Measurements from ENCODE around the gene TRAPPC1.

TRAPPC1 gene

DNA sequence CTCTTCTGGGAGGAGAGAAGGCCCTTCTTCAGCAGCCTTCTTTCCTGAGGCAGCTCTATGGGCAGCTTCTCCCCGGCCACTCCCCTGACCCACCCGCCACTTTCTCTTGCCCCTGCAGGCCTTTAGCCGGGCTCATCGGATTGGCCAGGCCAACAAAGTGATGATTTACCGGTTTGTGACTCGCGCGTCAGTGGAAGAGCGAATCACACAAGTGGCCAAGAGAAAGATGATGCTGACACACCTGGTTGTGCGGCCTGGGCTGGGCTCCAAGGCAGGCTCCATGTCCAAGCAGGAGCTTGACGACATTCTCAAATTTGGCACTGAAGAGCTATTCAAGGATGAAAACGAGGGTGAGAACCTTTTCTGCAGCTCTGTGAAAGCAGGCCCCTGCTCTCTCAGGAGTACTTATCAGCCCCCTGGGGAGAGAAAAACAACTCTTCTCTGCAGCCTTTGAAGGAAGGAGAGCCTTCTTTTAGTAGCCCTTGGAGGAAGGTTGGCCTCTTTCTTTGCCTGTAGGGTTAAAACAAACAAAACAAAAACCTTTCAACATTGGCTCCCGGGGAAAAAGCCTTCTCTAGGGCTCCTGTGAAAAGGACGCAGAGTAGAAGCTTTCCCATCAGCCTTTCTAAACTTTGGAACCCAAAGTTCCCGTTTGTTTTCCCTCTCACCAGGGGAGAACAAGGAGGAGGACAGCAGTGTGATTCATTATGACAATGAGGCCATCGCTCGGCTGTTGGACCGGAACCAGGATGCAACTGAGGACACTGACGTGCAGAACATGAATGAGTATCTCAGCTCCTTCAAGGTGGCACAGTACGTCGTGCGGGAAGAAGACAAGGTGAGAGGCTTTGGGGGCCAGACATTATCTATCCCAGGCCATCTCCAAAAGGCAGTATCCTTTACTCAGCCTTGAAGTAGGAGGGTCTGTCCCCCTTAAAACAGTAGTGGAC is 28.3 kb downstream of the TRAPPC1 start:
- DNase-seq (ENCODE audit: low spot score) = no peak

DNA sequence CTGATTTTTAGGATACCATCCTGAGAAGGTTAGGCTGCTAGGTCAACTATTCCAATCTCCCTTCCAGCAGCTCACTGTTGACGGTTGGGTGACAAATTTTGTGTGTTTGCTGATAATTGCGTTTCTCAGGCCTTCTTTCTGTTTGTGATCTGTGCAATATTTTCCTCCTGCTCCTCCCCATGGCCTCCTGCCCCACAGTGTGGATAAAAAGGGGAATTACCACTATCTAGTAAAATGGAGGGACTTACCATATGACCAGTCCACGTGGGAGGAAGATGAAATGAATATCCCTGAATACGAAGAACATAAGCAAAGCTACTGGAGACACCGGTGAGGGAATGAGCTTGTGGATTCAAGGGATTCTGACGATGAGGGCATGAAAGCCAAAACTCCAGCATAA is 34.0 kb downstream of the TRAPPC1 start:
- no peak for DNase-seq (ENCODE audit: low spot score)

GRCh38 chr17:7897090-7897489 is 34.7 kb downstream of the TRAPPC1 start:
- DNase-seq (ENCODE audit: low spot score) = no peak

DNA sequence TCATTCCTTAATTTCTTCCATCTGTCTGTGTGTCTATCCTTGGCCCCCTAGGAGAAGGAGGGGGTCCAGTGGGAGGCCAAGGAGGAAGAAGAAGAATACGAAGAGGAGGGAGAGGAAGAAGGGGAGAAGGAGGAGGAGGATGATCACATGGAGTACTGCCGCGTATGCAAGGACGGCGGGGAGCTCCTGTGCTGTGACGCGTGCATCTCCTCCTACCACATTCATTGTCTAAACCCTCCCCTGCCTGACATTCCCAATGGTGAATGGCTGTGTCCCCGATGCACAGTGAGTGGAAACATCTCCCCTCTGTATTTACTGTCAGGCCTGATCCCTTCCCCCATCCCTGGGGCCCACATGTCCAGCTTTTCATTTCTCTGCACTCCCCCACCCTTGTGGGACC is 36.9 kb downstream of the TRAPPC1 start:
- DNase-seq (ENCODE audit: low spot score) = no peak

GRCh38 chr17:7894226-7894625 is 37.5 kb downstream of the TRAPPC1 start:
- DNase-seq (ENCODE audit: low spot score) = no peak

DNA sequence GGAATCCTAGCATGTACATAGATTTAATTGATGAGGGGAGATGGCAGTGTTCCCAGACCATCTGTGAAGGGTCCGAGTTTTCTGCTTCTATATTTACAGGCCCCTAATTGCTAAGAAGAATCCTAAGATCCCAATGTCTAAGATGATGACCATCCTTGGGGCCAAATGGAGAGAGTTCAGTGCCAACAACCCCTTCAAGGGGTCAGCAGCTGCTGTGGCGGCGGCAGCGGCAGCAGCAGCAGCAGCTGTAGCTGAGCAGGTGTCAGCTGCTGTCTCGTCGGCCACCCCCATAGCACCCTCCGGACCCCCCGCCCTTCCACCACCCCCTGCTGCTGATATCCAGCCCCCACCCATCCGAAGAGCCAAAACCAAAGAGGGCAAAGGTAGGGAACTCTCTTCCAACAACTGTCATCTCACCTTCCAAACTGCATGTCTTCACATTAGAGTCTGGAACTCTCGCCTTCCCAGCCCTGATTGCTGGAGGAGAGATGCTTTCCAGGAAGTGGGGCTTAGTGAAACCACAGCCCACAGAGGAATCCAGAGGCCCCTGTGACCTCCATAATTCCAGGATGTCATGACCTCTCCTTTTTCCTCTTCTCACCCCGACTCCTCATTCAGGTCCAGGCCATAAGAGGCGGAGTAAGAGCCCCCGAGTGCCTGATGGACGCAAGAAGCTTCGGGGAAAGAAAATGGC is 38.4 kb downstream of the TRAPPC1 start:
- DNase-seq (ENCODE audit: low spot score) = no peak

- DNase-seq (ENCODE audit: low spot score) = no peak
Observed at GRCh38 chr17:7889166-7889955, 42.4 kb downstream of the TRAPPC1 start.

DNA sequence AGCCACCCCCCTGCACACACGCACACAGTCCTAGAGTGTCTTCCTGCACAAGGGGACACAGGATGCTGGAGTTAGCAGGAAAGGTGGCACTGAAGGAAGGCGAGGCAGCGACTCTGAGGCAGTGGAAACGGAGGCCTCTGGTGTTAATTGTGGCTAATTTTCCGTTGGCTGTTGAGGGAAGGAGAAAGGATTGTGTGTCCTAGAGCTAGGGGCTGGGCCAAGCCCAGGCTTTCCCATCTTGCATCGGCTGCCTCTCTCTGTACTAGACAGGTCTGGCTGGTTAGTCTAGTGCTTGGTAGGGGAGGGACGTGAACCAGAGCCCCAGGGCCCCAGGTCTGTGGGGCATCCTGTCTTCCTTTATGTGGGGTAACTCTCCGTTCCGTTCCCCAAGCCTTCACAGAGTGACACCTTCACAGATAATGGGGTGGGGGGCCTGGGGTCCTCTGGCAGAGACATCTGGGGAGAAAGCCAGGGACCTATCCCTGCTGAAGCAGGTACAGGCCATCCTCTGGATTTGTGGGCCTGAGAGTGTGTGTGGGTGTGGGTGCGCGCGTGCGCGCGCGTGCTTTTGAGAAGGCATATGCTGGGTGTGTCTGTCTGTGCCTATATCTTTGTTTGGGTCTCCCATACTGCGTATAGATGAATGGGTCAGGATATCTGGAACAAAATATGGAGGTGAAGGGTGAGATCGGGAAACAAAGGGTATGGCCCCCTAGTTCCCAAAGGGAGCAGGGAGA is 43.4 kb downstream of the TRAPPC1 start, which contains the start of gene CHD3:
Gene CHD3 (plus strand): TSS at position 606 of the 737 bp plus-strand sequence. CDS start 212 bp downstream, outside the sequence.
- no peak for DNase-seq (ENCODE audit: low spot score)

DNA sequence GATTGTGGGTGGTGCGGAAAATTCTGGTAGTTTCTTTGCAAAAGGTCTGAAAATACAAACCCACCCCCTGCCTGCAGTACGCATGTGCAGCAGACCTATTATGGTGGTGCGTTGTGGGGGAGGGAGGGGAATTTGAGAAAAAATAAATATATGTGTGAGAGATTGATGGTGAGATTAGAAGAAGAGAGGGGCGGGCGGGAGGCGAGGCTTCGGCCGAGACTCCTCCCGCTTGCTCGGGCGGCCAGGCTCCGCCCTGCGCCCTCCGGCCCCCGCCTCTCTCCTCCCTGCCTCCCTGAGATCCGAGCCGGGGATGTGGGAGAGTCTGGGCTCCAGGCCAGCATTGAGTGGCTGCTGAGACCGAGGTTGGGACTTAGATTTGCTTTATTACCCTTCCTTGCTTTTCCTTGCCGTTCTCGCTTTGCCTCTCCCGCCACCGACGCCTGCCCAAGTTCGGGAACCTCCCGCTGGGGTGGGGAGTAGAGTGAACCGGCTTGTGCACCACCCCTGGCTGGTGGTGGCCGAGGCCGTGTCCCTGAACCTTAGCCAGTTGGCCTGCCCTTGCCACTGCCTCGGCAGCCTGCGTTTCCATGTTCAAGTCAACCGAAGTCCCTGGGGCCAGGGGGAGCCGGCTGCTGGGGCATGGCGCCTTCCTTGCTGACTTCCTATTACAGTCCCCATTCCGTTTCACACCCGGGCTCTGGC is 44.1 kb downstream of the TRAPPC1 start:
- peak; percentile 88 for DNase-seq (ENCODE audit: low spot score)

DNA sequence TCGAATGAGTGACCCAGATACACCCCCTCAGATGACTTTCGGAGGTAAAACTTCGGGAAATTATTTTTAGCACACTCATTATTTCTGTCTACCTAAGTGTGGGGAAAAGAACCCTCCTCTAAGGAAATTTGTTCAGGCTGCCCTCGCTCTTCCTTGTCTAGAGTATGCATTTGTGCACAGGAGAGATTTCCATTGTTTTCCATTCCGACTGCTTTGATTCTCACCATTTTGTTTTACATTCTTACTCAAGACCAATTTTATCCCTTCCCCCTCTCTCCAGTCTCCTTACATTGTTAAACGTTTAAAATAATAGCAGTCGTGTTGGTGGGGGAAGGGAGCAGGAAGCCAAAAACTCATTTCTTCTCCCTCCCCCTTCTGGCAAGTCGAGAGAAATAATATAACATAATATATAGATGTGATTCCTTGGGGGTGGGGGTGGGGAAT is 44.7 kb downstream of the TRAPPC1 start:
- no peak for DNase-seq (ENCODE audit: low spot score)

DNA sequence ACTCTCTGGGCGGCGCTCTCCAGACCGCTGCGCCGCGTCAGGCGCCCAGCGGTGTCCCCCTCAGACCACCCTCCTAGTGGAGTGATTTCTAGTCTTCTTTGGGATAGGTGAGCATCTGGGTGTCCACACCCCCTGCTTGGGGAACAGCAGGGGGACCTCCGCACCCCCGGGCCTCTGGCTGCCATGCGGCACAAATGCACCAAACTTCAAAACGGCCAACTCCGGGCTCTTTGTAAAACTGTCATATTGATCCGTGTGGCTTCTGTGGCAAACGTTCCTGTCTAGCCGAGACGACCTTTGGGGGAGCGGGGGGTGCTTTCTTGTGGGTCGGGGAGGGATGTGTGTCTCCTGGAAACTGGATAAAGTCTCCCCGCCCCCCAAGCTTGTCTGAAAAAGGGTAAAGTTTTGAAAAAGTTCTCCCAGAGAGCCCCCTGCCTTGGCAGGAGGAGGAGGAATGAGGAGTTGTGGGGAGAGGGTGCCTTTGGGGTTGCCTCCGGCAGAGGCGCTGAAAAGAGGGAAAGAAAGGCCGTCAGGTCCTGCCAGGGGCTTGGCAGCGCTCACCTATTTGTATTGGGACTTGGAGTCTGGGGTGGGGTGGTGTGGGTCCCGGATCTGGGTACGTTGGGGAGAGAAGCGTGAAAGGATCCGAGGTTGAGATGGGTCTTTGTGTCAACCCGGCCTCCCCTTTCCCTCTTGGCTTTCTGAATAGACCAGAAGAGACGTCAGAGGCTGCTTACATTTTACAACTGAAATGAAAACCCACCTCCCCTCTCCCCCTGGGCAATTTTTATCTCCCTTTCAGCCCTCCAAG is 45.3 kb downstream of the TRAPPC1 start:
- DNase-seq (ENCODE audit: low spot score) = peak; percentile 51

GRCh38 chr17:7885367-7886226 is 46.1 kb downstream of the TRAPPC1 start:
- DNase-seq (ENCODE audit: low spot score) = peak; percentile 66

- DNase-seq (ENCODE audit: low spot score) = peak; percentile 55
Observed at GRCh38 chr17:7884581-7885366, 47.0 kb downstream of the TRAPPC1 start.

DNA sequence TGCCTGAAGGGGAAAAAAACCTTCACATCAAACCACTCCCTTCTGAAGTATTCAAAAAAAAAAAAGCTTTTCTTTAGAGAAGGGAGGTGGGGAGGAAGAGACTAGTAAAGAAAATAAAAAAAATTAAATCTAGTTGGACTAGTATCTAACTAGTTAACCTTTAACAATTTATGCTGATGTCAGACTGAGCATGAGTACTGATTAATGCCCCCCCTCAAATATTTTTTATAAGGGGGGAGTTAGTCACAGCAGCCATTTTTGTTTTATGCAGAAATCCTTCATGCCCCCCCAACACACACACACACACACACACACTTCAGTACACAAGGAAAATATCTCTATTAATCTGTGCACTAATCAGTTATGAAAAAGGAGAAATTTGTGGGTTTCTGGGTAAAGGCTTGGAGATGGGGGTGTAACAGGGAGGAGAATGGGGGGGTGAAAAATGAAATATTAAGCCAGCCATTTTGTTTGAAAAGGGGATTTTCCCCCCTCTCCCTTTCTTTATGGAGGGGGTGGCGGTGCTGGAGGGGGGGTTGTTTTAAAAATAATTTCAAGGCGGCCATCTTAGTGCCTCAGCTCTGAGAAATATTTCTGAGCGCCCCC is 47.9 kb downstream of the TRAPPC1 start:
- DNase-seq (ENCODE audit: low spot score) = peak; percentile 48

- DNase-seq (ENCODE audit: low spot score) = no peak
Observed at GRCh38 chr17:7882629-7883028, 49.1 kb downstream of the TRAPPC1 start.

- DNase-seq (ENCODE audit: low spot score) = no peak
Observed at GRCh38 chr17:7882068-7882467, 49.7 kb downstream of the TRAPPC1 start.

DNA sequence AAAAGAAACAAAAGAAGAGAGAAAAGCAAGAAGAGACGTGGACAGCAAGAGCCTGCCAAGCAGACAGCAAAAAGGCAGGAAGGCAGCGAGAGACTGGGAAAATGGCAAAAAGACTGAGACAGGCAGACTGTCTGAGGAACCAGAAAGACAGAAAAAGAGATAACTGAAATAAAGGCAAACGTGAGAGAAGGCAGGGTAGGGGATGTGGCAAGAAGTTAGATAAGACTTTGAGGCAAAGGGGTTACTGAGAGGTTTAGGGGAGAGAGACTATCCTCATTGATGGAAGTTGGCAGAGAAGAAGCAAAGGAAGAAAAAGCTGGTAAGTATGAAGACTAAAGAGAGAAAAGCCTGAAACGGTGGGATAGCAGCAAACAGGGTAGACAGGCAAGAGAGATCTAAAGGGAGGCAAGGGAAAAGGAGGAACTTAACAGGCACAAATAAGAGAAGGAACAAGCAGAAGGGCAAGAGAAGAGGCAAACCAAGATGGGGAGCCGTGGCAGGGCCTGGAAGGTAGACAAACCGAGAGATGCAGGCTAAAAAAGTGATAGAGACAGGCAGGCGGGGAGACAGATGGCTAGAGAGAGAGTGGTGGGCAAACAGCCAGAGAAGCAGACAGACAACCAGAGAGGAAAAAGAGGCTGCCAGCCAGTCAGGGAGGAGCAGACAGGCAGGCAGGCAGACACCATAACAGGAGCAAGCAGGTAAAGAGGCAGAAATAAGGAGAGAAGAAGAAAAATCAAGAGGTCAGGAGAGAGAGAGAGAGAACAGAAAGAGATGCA is 50.3 kb downstream of the TRAPPC1 start:
- DNase-seq (ENCODE audit: low spot score) = no peak

All from germinal center (tissue), 1 donor.